ENCODE data around the gene C3orf20. TPM values are rescaled to one million over a fixed set of nuclear protein-coding genes. Genes with fewer than 3 reads are reported as not detected.

C3orf20 gene
- total RNA-seq, 1 donor from 2014 or later: not detected

DNA sequence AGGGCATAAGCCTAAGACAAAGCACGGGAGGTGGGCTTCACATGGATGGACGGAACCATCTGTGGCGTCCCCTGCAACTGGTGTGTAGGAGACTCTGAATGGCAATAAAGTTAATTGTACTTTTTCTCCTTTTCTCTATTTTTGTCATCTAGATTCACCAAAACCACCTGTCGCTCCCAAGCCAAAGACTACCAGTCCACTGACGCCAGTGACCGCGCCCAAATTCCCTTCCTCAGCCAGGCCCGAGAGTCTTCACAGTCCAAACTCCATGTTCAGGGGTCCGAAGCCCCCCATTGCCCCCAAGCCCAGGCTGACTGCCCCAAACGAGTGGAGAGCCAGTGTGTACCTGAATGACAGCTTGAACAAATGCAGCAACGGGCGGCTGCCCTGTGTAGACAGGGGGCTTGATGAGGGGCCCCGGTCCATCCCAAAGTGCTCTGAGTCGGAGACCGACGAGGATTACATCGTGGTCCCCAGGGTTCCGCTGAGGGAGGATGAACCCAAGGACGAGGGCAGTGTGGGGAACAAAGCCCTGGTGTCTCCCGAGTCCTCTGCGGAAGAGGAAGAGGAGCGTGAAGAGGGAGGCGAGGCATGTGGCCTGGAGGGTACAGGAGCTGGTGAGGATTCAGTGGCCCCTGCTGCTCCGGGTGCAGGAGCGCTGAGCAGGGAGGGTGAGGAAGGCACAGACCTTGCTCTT lies 144.0 kb downstream of the C3orf20 start, which contains the start of gene FGD5:
FGD5 (plus strand) TSS at position 159 of the 697 bp plus-strand sequence; CDS start at position 269, 110 bp downstream.
- no peak for DNase-seq

DNA sequence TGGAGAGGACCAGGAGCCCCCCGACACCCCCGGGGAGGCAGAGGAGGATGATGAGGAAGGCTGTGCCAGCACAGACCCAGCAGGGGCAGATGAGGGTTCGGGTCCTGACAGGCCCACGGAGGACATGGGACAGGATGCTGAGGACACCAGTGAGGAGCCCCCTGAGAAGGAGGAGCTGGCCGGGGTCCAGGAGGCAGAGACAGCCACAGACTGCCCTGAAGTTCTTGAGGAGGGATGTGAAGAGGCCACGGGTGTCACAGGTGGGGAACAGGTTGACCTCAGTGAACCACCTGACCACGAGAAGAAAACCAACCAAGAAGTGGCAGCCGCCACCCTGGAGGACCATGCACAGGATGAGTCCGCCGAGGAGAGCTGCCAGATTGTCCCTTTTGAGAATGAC lies 144.7 kb downstream of the C3orf20 start:
- DNase-seq: no peak

DNA sequence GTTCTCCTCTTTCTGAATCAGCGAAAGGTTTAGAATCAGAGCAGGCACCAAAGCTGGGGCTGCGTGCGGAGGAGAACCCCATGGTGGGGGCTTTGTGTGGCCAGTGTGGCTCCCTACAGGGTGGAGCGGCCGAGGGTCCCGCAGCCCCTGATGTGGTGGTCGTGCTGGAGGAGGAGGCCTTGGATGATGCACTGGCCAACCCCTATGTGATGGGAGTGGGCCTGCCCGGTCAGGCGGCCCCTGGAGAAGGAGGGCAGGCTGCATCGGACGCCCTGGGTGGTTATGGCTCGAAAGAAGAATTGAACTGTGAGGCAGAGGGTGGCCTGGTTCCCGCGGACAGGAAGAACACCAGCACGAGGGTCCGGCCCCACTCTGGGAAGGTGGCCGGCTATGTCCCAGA lies 145.2 kb downstream of the C3orf20 start:
- no peak for DNase-seq

DNA sequence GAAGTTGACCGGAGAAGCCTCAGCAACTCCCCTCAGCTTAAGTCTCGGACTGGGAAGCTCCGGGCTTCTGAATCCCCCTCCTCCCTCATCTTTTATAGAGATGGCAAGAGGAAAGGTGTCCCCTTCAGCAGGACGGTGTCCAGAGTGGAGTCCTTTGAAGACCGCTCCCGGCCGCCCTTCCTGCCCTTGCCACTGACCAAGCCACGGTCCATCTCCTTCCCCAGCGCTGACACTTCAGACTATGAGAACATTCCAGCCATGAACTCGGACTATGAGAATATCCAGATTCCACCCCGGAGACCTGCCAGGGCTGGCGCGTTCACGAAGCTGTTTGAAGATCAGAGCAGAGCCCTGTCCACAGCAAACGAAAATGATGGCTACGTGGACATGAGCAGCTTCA lies 146.2 kb downstream of the C3orf20 start:
- DNase-seq: no peak

DNA sequence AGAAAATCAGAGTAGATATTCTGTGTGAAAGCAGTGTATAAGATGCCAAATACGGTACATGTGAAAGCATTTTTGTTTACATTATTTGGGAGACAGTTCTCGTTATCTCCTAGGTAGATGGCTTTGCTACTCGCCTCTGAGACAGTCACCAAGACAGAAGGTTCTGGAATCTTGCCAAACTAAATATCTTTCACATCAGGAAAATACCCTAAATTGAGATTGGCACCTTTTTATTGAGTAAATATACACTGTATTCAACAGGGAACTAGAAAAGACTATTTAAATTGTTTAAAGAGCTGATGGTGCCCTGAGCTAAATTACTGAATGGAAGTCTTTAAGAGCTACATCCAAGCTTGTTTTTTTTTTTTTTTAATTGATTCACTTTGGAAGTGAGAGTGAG lies 147.2 kb downstream of the C3orf20 start:
- DNase-seq: no peak

Other genes starting within 250 kb of the C3orf20 start
- gene GRIP2, start 134.8 kb upstream of the C3orf20 start, total RNA-seq: 14.1 TPM
- 15.8 TPM for gene CCDC174, start 23.4 kb upstream of the C3orf20 start, total RNA-seq
- gene FGD5, start 143.8 kb downstream of the C3orf20 start, total RNA-seq: 26.1 TPM